ENCODE results near the gene CPXM2. TPM values are rescaled to one million over a fixed set of nuclear protein-coding genes. Genes with fewer than 3 reads are reported as not detected.

The CPXM2 gene
- total and polyA plus RNA-seq, 2 donors (not counting 1 experiment from before 2014, with no cell fraction given), result not detected

- ChIA-PET CTCF (no interaction called here), POLR2A (no interaction called here)
- Mint-ChIP-seq H3K4me3 (no peak overlapping the region), H3K4me1 (no peaks in the 10 kb centered on the region), H3K27me3 (peaks cover 10% of the 10 kb centered on the region), H3K9me3 (ENCODE audit: insufficient read depth) (no peaks in the 10 kb centered on the region), H3K27ac (no peak overlapping the region)
- ATAC-seq (ENCODE audit: low read depth) (no peak), DNase-seq (no peak)
- Histone ChIP-seq H3K27me3 (replicated peaks in 1 of 4; ENCODE audit: control extremely low read depth in 1 of 4, control insufficient read depth in 3 of 4, insufficient read depth in 4 of 4, low read length in 3 of 4) (peaks cover 0 to 2% (median 0%) of the 10 kb centered on the region in 4 experiments), H3K4me2 (replicated peaks; ENCODE audit: low read depth, low read length, poor library complexity, severe bottlenecking) (no peak overlapping the region), H3K36me3 (replicated peaks in 1 of 2; ENCODE audit: control extremely low read depth in 1 of 2, control insufficient read depth in 1 of 2, extremely low read depth in 1 of 2, insufficient read depth in 2 of 2, low read length in 1 of 2) (no peaks in the 10 kb centered on the region), H4K20me1 (ENCODE audit: control insufficient read depth, insufficient read depth, low read length, poor library complexity, severe bottlenecking) (no peaks in the 10 kb centered on the region), H3K9ac (ENCODE audit: low read length) (no peak overlapping the region), H3K79me2 (ENCODE audit: control insufficient read depth, insufficient read depth, low read length) (no peaks in the 10 kb centered on the region), H3K9me3 (ENCODE audit: control extremely low read depth in 1 of 3, control insufficient read depth in 2 of 3, insufficient read depth in 1 of 3, low read length in 2 of 3) (no peaks in the 10 kb centered on the region), H2AFZ (ENCODE audit: insufficient read depth, low read depth, low read length, poor library complexity, severe bottlenecking) (no peak overlapping the region), H3K4me3 (ENCODE audit: control extremely low read depth in 1 of 5, extremely low read depth in 1 of 5, insufficient read depth in 1 of 5, low read depth in 2 of 5, low read length in 4 of 5) (no peak overlapping the region), H3K27ac (ENCODE audit: low read length in 2 of 2) (no peak overlapping the region), H3K4me1 (ENCODE audit: control insufficient read depth in 2 of 2, insufficient read depth in 2 of 2, low read length in 2 of 2) (no peaks in the 10 kb centered on the region)
- intact Hi-C loops (cut with micrococcal nuclease), result no loop called here
- WGBS (ENCODE audit: insufficient coverage), result 75% methylated on average over 6 of the region's 6 CpGs
- TF ChIP-seq CTCF (IDR thresholded peaks at IDR 0.05) (no peak), EZH2 (IDR thresholded peaks at IDR 0.05; ENCODE audit: borderline replicate concordance, insufficient read depth, low read depth, low read length, poor library complexity, severe bottlenecking) (no peak)
These were observed 25.7 kb downstream of the CPXM2 start for GRCh38 chr10:123865880-123866279.

GRCh38 chr10:123865350-123865749 lies 26.3 kb downstream of the CPXM2 start:
- no peak overlapping the region for H2AFZ ChIP-seq (ENCODE audit: insufficient read depth, low read depth, low read length, poor library complexity, severe bottlenecking)
- no peaks in the 10 kb centered on the region for H3K9me3 ChIP-seq (ENCODE audit: control extremely low read depth in 1 of 3, control insufficient read depth in 2 of 3, insufficient read depth in 1 of 3, low read length in 2 of 3)
- no peaks in the 10 kb centered on the region for H3K9me3 Mint-ChIP-seq (ENCODE audit: insufficient read depth)
- ChIA-PET POLR2A (no interaction called here), CTCF (no interaction called here)
- no peaks in the 10 kb centered on the region for H3K27me3 ChIP-seq (replicated peaks in 1 of 4; ENCODE audit: control extremely low read depth in 1 of 4, control insufficient read depth in 3 of 4, insufficient read depth in 4 of 4, low read length in 3 of 4)
- H3K27ac Mint-ChIP-seq, result no peak overlapping the region
- intact Hi-C loops (cut with micrococcal nuclease), result no loop called here
- no peak overlapping the region for H3K4me3 ChIP-seq (ENCODE audit: control extremely low read depth in 1 of 5, extremely low read depth in 1 of 5, insufficient read depth in 1 of 5, low read depth in 2 of 5, low read length in 4 of 5)
- peaks cover 7% of the 10 kb centered on the region for H3K27me3 Mint-ChIP-seq
- ATAC-seq (ENCODE audit: low read depth), result no peak
- no peak overlapping the region for H3K9ac ChIP-seq (ENCODE audit: low read length)
- H3K4me1 ChIP-seq (ENCODE audit: control insufficient read depth in 2 of 2, insufficient read depth in 2 of 2, low read length in 2 of 2), result no peaks in the 10 kb centered on the region
- no peaks in the 10 kb centered on the region for H3K4me1 Mint-ChIP-seq
- no peaks in the 10 kb centered on the region for H3K79me2 ChIP-seq (ENCODE audit: control insufficient read depth, insufficient read depth, low read length)
- no peaks in the 10 kb centered on the region for H3K36me3 ChIP-seq (replicated peaks in 1 of 2; ENCODE audit: control extremely low read depth in 1 of 2, control insufficient read depth in 1 of 2, extremely low read depth in 1 of 2, insufficient read depth in 2 of 2, low read length in 1 of 2)
- TF ChIP-seq CTCF (IDR thresholded peaks at IDR 0.05), result no peak
- no peak for TF ChIP-seq EZH2 (IDR thresholded peaks at IDR 0.05; ENCODE audit: borderline replicate concordance, insufficient read depth, low read depth, low read length, poor library complexity, severe bottlenecking)
- no peak overlapping the region for H3K4me3 Mint-ChIP-seq
- WGBS (ENCODE audit: insufficient coverage), result 89% methylated on average over 8 of the region's 9 CpGs
- no peak overlapping the region for H3K4me2 ChIP-seq (replicated peaks; ENCODE audit: low read depth, low read length, poor library complexity, severe bottlenecking)
- no peaks in the 10 kb centered on the region for H4K20me1 ChIP-seq (ENCODE audit: control insufficient read depth, insufficient read depth, low read length, poor library complexity, severe bottlenecking)
- no peak overlapping the region for H3K27ac ChIP-seq (ENCODE audit: low read length in 2 of 2)
- no peak for DNase-seq
